Epithelial cell of prostate (primary cell): Measurements from ENCODE around the gene MYH9.
"Not testable (repeated sequence)": the region's sequence is repeated elsewhere in the genome, so short reads cannot be mapped to it uniquely, and the experiment has no call there.

Source experiments
- DNase-seq: peaks from one replicate; pipeline ENCODE4 v3.0.0-alpha.2; 2011; ENCODE audit warnings: low read depth, low spot score
- H3K27ac ChIP-seq: fragments of 450-650 bp; 2 replicates; pipeline ENCODE4 v1.5.1; 2017; ENCODE audit warnings: mild to moderate bottlenecking

MYH9 gene

GRCh38 chr22:36300396-36301212 lies 87.2 kb downstream of the MYH9 start:
- DNase-seq = no peak
- H3K27ac ChIP-seq = no peak overlapping the region

- no peak for DNase-seq
- no peak overlapping the region for H3K27ac ChIP-seq
These were observed 87.9 kb downstream of the MYH9 start for GRCh38 chr22:36299911-36300310.

- no peak overlapping the region for H3K27ac ChIP-seq
- no peak for DNase-seq
These were observed 88.5 kb downstream of the MYH9 start for GRCh38 chr22:36299295-36299694.

- no peak for DNase-seq
- H3K27ac ChIP-seq = no peak overlapping the region
These were observed 89.2 kb downstream of the MYH9 start for GRCh38 chr22:36298601-36299000.

GRCh38 chr22:36298118-36298517 lies 89.6 kb downstream of the MYH9 start:
- H3K27ac ChIP-seq = no peak overlapping the region
- DNase-seq = no peak

- no peak overlapping the region for H3K27ac ChIP-seq
These were observed 90.2 kb downstream of the MYH9 start for GRCh38 chr22:36297568-36297967.

GRCh38 chr22:36296690-36297089 lies 91.1 kb downstream of the MYH9 start:
- no peak for DNase-seq
- no peak overlapping the region for H3K27ac ChIP-seq

More at GRCh38 chr22:36297568-36297967, 90.2 kb downstream of the MYH9 start:
- no peak for DNase-seq

- no peak overlapping the region for H3K27ac ChIP-seq
- DNase-seq = no peak
These were observed 92.5 kb downstream of the MYH9 start for GRCh38 chr22:36295247-36295646.

- no peak for DNase-seq
- no peak overlapping the region for H3K27ac ChIP-seq
These were observed 93.0 kb downstream of the MYH9 start for GRCh38 chr22:36294801-36295200.

- H3K27ac ChIP-seq = no peak overlapping the region
These were observed 93.5 kb downstream of the MYH9 start for GRCh38 chr22:36294293-36294620.

GRCh38 chr22:36293606-36294292 lies 94.0 kb downstream of the MYH9 start:
- H3K27ac ChIP-seq = no peak overlapping the region

More at GRCh38 chr22:36294293-36294620, 93.5 kb downstream of the MYH9 start:
- no peak for DNase-seq

GRCh38 chr22:36292823-36293530 lies 94.8 kb downstream of the MYH9 start:
- DNase-seq = no peak
- H3K27ac ChIP-seq = no peak overlapping the region

More at GRCh38 chr22:36293606-36294292, 94.0 kb downstream of the MYH9 start:
- DNase-seq = no peak

GRCh38 chr22:36291831-36292740 lies 95.7 kb downstream of the MYH9 start:
- no peak overlapping the region for H3K27ac ChIP-seq
- no peak for DNase-seq

- not testable (repeated sequence) for DNase-seq, H3K27ac ChIP-seq
These were observed 97.2 kb downstream of the MYH9 start for GRCh38 chr22:36290391-36291075.

GRCh38 chr22:36289948-36290371 lies 97.8 kb downstream of the MYH9 start:
- not testable (repeated sequence) for DNase-seq, H3K27ac ChIP-seq

GRCh38 chr22:36289406-36289870 lies 98.3 kb downstream of the MYH9 start:
- no peak overlapping the region for H3K27ac ChIP-seq
- no peak for DNase-seq

- DNase-seq = no peak
- no peak overlapping the region for H3K27ac ChIP-seq
These were observed 99.0 kb downstream of the MYH9 start for GRCh38 chr22:36288571-36289405.

- H3K27ac ChIP-seq = no peak overlapping the region
- DNase-seq = peak; percentile 18
These were observed 99.8 kb downstream of the MYH9 start for GRCh38 chr22:36287881-36288515.
